Measurements from ENCODE around the gene LDLRAD4. TPM values are rescaled to one million over a fixed set of nuclear protein-coding genes. Genes with fewer than 3 reads are reported as not detected.

Gene LDLRAD4
- total RNA-seq, 1 experiment from 2014 or later = 1.7 TPM

DNA sequence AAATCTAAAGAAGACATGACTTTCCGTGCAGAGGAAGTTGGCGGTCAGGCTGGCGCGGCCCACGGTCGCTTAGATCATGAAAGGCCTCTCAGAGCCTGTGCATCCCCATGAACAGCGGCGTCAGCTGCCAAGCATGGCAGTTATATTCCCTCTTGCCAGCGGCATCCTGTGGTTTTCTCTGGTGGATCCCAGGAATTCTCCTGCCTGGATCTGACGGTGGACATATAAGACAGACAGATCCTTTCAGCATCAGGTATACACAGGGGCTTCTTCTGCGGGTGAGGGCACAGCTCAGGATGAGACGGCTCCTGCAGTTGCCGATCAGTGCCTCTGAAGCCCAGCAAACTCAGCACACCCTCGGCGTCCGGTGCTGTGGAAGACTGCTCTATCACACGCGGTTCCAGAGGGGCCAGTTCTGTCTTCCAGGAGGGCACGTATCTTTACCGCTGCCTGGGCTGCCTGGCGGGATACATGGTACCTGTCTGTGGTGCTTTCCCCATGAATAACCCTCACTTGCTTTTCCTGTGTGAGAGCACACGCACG lies 157.8 kb downstream of the LDLRAD4 start:
- intact Hi-C loops (cut with micrococcal nuclease; ENCODE audit: unreplicated experiment) = no loop called here

DNA sequence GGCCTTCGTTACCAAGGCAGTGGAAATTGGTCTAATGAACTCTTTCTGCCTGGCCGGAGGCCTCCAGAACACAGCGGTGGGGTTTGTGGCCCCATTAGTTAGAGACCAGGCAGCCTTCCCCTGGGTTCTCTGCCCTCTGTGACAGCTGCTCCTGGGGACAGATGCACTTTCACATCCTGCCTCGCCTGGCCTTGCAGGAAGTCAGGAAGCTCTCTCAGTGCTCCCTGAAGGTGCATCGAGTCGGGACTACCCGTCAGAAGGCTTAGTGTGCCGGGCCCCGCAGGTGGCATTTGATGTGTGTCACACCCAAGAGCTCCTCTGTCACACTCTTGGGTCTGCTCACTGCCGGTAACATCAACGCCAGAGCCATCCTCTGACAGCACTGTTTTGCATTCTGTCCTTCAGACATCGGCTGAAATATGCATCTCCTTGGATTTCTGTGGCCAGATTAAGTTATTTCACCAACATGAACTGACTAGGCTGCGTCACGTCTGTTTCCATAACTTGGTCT lies 158.3 kb downstream of the LDLRAD4 start:
- TF ChIP-seq EZH2 (IDR thresholded peaks at IDR 0.05; ENCODE audit: low read depth) = no peak
- TF ChIP-seq, protein P1, sequence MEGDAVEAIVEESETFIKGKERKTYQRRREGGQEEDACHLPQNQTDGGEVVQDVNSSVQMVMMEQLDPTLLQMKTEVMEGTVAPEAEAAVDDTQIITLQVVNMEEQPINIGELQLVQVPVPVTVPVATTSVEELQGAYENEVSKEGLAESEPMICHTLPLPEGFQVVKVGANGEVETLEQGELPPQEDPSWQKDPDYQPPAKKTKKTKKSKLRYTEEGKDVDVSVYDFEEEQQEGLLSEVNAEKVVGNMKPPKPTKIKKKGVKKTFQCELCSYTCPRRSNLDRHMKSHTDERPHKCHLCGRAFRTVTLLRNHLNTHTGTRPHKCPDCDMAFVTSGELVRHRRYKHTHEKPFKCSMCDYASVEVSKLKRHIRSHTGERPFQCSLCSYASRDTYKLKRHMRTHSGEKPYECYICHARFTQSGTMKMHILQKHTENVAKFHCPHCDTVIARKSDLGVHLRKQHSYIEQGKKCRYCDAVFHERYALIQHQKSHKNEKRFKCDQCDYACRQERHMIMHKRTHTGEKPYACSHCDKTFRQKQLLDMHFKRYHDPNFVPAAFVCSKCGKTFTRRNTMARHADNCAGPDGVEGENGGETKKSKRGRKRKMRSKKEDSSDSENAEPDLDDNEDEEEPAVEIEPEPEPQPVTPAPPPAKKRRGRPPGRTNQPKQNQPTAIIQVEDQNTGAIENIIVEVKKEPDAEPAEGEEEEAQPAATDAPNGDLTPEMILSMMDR (conservative IDR thresholded peaks at IDR 0.05) = no peak
- Histone ChIP-seq H4K20me1 (ENCODE audit: insufficient read depth) (no peaks in the 10 kb centered on the region), H3K9me3 (ENCODE audit: insufficient read depth, low read depth) (no peaks in the 10 kb centered on the region), H3F3A (ENCODE audit: insufficient read depth, low read depth) (no peaks in the 10 kb centered on the region), H3K4me2 (no peak overlapping the region), H3K27me3 (ENCODE audit: insufficient read depth, low read depth) (peaks cover 72% of the 10 kb centered on the region), H3K9me2 (ENCODE audit: insufficient read depth) (no peaks in the 10 kb centered on the region), H3K79me2 (ENCODE audit: low read depth) (no peaks in the 10 kb centered on the region), H3K4me3 (no peak overlapping the region), H2AFZ (no peak overlapping the region), H3K4me1 (replicated peaks; ENCODE audit: insufficient read depth) (no peaks in the 10 kb centered on the region), H3K27ac (no peak overlapping the region), H3K36me3 (ENCODE audit: low read depth) (no peaks in the 10 kb centered on the region)
- no peak for DNase-seq
- ChIA-PET POLR2A (ENCODE audit: unreplicated experiment) (interaction anchor here (0.6 kb wide), 1 partner anchor 501 kb away, joined by 3 read pairs; no protein-coding TSS in a partner anchor), CTCF (no interaction called here)
- intact Hi-C loops (cut with micrococcal nuclease; ENCODE audit: unreplicated experiment) = no loop called here
- no TSS peak for BruUV-seq (replicated peaks)

More for the DNA sequence above, 157.8 kb downstream of the LDLRAD4 start:
- Histone ChIP-seq H3K9me3 (ENCODE audit: insufficient read depth, low read depth) (no peaks in the 10 kb centered on the region), H3K36me3 (ENCODE audit: low read depth) (no peaks in the 10 kb centered on the region), H3F3A (ENCODE audit: insufficient read depth, low read depth) (no peaks in the 10 kb centered on the region), H3K4me2 (no peak overlapping the region), H4K20me1 (ENCODE audit: insufficient read depth) (no peaks in the 10 kb centered on the region), H3K4me1 (replicated peaks; ENCODE audit: insufficient read depth) (no peaks in the 10 kb centered on the region), H2AFZ (no peak overlapping the region), H3K27me3 (ENCODE audit: insufficient read depth, low read depth) (peaks cover 72% of the 10 kb centered on the region), H3K79me2 (ENCODE audit: low read depth) (no peaks in the 10 kb centered on the region), H3K27ac (no peak overlapping the region), H3K9me2 (ENCODE audit: insufficient read depth) (no peaks in the 10 kb centered on the region), H3K4me3 (no peak overlapping the region)
- POLR2A ChIA-PET (ENCODE audit: unreplicated experiment) = interaction anchor here (0.6 kb wide), 1 partner anchor 502 kb away, joined by 3 read pairs; no protein-coding TSS in a partner anchor
- no peak for DNase-seq
- TF ChIP-seq, protein P1 (conservative IDR thresholded peaks at IDR 0.05) = no peak
- no peak for TF ChIP-seq EZH2 (IDR thresholded peaks at IDR 0.05; ENCODE audit: low read depth)
- CTCF ChIA-PET = no interaction called here
- no TSS peak for BruUV-seq (replicated peaks)

DNA sequence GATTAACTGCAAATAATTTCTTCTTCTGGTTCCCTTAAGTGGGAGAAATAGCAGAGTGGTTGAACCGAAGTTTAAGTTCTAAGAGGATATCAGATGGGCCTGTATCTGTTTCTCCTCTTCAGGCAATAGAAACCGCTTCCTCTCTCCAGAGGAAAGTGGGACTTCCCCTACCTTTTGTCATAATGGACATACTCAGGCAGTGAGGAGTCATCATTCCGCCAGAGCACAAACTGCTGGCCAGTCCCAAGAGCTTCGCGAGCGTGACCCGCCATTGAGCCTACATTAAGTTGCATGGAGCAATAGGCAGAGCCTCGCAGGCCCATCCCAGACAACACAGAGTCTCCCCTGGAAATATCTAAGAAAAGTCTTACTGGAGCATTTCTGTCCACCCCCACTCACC lies 158.9 kb downstream of the LDLRAD4 start:
- Histone ChIP-seq H3K27ac (no peak overlapping the region), H3K79me2 (ENCODE audit: low read depth) (no peaks in the 10 kb centered on the region), H3K4me1 (replicated peaks; ENCODE audit: insufficient read depth) (no peaks in the 10 kb centered on the region), H3K4me3 (no peak overlapping the region), H4K20me1 (ENCODE audit: insufficient read depth) (no peaks in the 10 kb centered on the region), H3K36me3 (ENCODE audit: low read depth) (no peaks in the 10 kb centered on the region), H3K9me3 (ENCODE audit: insufficient read depth, low read depth) (no peaks in the 10 kb centered on the region), H3K4me2 (no peak overlapping the region), H2AFZ (no peak overlapping the region), H3K9me2 (ENCODE audit: insufficient read depth) (no peaks in the 10 kb centered on the region), H3K27me3 (ENCODE audit: insufficient read depth, low read depth) (peaks cover 68% of the 10 kb centered on the region), H3F3A (ENCODE audit: insufficient read depth, low read depth) (no peaks in the 10 kb centered on the region)
- no TSS peak for BruUV-seq (replicated peaks)
- ChIA-PET POLR2A (ENCODE audit: unreplicated experiment) (no interaction called here), CTCF (no interaction called here)
- intact Hi-C loops (cut with micrococcal nuclease; ENCODE audit: unreplicated experiment) = no loop called here
- TF ChIP-seq EZH2 (IDR thresholded peaks at IDR 0.05; ENCODE audit: low read depth) = no peak
- TF ChIP-seq, protein P1 (conservative IDR thresholded peaks at IDR 0.05) = no peak
- DNase-seq = no peak

Measured in PC-9 (cell line).